OCI-M2 (cell line): ENCODE measurements around the gene ATP6V1B1.
"Not testable (repeated sequence)": the region's sequence is repeated elsewhere in the genome, so short reads cannot be mapped to it uniquely, and the experiment has no call there.

Experiments
- DNase-seq: peaks from one replicate; lab custom pipeline; 2025; ENCODE audit not compliant: unreplicated experiment; lab: John Stamatoyannopoulos, UW

ATP6V1B1 gene

GRCh38 chr2:71005271-71006202, 69.8 kb downstream of the ATP6V1B1 start:
- DNase-seq = no peak

- no peak for DNase-seq
Measured at GRCh38 chr2:71006323-71006722, 70.6 kb downstream of the ATP6V1B1 start.

- DNase-seq = no peak
Measured at GRCh38 chr2:71006955-71007799, 71.5 kb downstream of the ATP6V1B1 start.

- DNase-seq = no peak
Measured at GRCh38 chr2:71008342-71008741, 72.6 kb downstream of the ATP6V1B1 start.

GRCh38 chr2:71011786-71012185, 76.1 kb downstream of the ATP6V1B1 start:
- DNase-seq = not testable (repeated sequence)
